BE2C (cell line): ENCODE results near the gene CDH23.

Source experiments
- DNase-seq: peaks from one replicate; pipeline ENCODE4 v3.0.0-alpha.2; 2020
- H3K27me3 ChIP-seq: fragments of 250-450 bp; sonication (Bioruptor Pico); 2 replicates; pipeline ENCODE4 v1.5.1; 2020; ENCODE audit warnings: mild to moderate bottlenecking
- H3K36me3 ChIP-seq: fragments of 250-450 bp; sonication (Bioruptor Pico); 2 replicates; pipeline ENCODE4 v1.5.1; 2020; ENCODE audit warnings: mild to moderate bottlenecking
- H3K4me1 ChIP-seq: fragments of 250-450 bp; sonication (Bioruptor Pico); 2 replicates; pipeline ENCODE4 v1.5.1; 2020
- H3K4me3 ChIP-seq: 2 replicates; pipeline ENCODE4 v1.5.1; 2011; ENCODE audit warnings: low read depth, low read length
- H3K9me3 ChIP-seq: fragments of 250-450 bp; sonication (Bioruptor Pico); 2 replicates; pipeline ENCODE4 v1.5.1; 2020
- CTCF ChIP-seq: IDR thresholded peaks from 2 replicates; pipeline ENCODE4 v1.5.1; 2012; ENCODE audit warnings: mild to moderate bottlenecking, low read depth, low read length

CDH23 gene

GRCh38 chr10:71529207-71529827 is 132.6 kb downstream of the CDH23 start:
- DNase-seq = no peak
- no peaks in the 10 kb centered on the region for H3K9me3 ChIP-seq
- no peaks in the 10 kb centered on the region for H3K27me3 ChIP-seq
- H3K4me1 ChIP-seq = peaks cover 5% of the 10 kb centered on the region; the same call in 1 of the 2 replicates
- H3K4me3 ChIP-seq = no peak overlapping the region
- no peak for TF ChIP-seq CTCF
- no peaks in the 10 kb centered on the region for H3K36me3 ChIP-seq

GRCh38 chr10:71530781-71531180 is 134.1 kb downstream of the CDH23 start:
- DNase-seq = no peak
- H3K9me3 ChIP-seq = no peaks in the 10 kb centered on the region
- no peak for TF ChIP-seq CTCF
- H3K4me1 ChIP-seq = peaks cover 5% of the 10 kb centered on the region; the same call in 1 of the 2 replicates
- H3K36me3 ChIP-seq = no peaks in the 10 kb centered on the region
- no peaks in the 10 kb centered on the region for H3K27me3 ChIP-seq
- H3K4me3 ChIP-seq = no peak overlapping the region

- Histone ChIP-seq H3K36me3 (no peaks in the 10 kb centered on the region), H3K4me1 (peaks cover 5% of the 10 kb centered on the region; the same call in 1 of the 2 replicates), H3K9me3 (no peaks in the 10 kb centered on the region), H3K27me3 (no peaks in the 10 kb centered on the region), H3K4me3 (no peak overlapping the region)
- no peak for TF ChIP-seq CTCF
- no peak for DNase-seq
Measured at GRCh38 chr10:71531485-71532446, 135.0 kb downstream of the CDH23 start.

- H3K27me3 ChIP-seq = no peaks in the 10 kb centered on the region
- TF ChIP-seq CTCF = no peak
- DNase-seq = no peak
Measured at GRCh38 chr10:71532878-71533277, 136.2 kb downstream of the CDH23 start.

GRCh38 chr10:71533936-71534335 is 137.2 kb downstream of the CDH23 start:
- H3K9me3 ChIP-seq = no peaks in the 10 kb centered on the region
- no peaks in the 10 kb centered on the region for H3K36me3 ChIP-seq
- no peak for TF ChIP-seq CTCF
- DNase-seq = no peak
- H3K4me1 ChIP-seq = no peaks in the 10 kb centered on the region
- no peak overlapping the region for H3K4me3 ChIP-seq
- H3K27me3 ChIP-seq = no peaks in the 10 kb centered on the region

More at GRCh38 chr10:71532878-71533277, 136.2 kb downstream of the CDH23 start:
- Histone ChIP-seq H3K4me3 (no peak overlapping the region), H3K36me3 (no peaks in the 10 kb centered on the region), H3K9me3 (no peaks in the 10 kb centered on the region), H3K4me1 (0 out of 2 replicates have a peak, but pooled peaks cover 2% of the 10 kb centered on the region)
